Left forelimb (tissue), 1 donor: ENCODE results near the gene MACROD1.
A peak's percentile ranks its signal among the peaks of the same experiment; 100 is the strongest.

Source experiments
- DNase-seq: peaks from one replicate; pipeline ENCODE4 v3.0.0-alpha.2; 2018; ENCODE audit warnings: low spot score

The MACROD1 gene

DNA sequence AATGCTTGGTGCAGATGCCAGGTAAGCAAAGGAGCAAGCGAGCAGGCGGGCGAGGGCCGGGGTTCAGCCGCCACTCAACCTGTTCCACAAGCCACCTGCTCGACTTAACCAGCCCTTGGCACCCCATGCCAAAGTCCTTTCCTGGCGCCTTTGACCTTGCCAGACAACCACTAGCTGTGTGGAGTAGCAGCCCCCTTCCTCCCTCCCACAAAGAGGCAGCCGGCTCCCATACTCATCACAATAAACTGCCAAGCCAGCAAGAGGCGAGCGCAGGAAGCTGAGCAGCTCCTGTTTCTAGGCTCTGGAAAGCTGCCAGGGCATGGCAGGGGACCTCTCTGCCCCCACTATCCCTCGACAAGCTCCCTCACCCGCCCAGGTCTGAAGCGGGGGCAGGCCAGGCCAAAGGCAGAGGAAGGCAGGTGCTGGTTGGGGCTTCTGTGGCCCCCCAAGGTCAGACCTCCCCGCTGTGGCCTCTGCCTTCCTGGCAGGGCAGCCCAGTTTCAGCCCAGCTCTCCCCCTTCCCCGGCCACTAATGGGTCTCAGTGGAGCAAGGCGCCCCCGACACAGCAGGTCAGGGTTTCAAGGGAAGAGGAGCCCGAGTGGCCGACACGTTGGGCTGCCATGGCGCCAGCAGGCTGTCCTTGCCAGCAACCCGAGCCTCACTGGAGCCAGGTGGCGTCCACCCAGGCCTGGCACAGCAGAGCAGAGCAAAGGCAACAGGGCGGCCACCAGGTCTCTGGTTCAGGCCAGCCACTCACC lies 15.3 kb downstream of the MACROD1 start:
- DNase-seq, result no peak

DNA sequence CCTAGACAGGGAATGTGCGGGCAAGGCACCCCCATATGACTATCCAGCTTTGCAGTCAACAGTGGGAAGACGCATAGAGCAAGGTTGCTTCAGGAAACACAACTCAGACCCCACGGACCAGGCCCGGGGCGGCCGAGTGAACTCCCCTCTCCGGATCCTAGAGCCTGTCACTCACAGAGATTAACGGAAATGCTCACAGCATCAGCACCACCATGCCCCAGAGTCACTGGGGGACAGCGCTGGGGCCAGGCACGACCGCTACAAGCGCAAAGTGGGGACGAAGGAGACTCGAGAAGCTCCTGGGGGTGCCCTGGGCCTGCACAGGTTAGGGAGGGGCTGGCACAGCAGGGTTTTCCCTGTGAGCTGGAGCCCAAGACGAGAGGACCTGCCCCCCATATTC lies 15.9 kb downstream of the MACROD1 start:
- DNase-seq, result no peak

DNA sequence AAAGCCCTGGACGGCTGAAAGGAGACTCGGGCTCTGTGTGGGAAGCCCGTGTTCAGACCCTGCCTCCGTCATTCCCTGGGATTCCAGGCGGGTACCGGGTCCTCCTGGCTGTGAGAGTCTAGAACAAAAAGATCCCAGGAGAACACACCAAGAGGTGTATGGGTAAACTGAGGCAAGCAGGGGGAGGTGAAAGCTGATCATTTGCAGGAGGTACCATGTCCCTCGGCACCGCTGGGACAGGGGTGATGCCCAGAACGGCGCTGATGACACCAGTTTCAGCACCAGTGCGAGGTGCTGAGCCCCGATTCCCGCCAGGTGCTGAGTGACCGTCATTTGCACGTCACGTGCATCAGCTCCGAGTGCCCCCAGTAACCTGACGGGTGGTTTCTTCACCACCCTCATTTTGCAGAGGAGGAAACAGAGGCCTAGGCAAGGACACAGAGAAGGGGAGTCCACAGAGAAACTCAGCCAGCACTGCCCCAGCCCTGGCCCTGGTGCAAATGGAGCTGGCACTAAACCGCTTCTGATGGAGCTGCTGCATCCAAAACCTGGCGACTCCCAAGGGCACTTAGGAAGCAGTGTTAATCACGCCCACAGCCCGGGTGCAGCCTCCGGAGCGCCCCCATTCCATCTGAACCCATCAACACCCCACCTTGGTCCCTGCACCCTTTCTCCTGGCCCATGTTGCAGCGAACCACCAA lies 16.8 kb downstream of the MACROD1 start:
- DNase-seq, result no peak

DNA sequence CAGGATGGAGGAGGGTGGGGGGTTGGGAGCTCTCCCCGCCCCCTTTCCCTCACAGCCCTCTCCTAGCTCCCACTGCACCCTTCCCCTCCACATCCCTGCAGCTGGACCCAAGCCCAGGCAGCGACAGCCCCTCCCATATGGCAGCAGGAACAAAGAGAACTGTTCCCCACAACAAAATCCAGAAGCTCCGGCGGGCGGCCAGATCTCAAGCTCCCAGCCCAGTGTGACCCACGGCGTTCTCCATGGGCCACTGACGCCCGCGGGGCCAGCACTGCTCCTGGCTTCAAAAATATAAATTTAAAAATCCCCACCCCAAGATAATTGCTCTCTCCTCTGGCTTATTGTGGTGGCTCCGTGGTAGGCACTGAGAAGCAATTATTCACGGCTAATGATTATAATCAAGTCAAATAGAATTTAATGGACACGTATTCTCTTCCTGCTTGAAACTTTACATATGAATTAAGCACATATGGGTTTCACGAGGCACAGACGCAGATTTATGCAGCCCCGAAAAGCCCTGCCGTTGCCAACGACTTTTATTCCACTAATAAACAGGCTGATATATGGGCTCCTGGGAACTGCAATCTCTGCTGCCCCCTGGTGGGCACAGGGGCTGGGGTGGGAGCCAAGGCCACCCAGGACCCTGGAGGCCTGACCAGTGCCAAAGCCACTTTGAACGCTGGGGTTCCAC lies 17.5 kb downstream of the MACROD1 start:
- peak; percentile 88 for DNase-seq

DNA sequence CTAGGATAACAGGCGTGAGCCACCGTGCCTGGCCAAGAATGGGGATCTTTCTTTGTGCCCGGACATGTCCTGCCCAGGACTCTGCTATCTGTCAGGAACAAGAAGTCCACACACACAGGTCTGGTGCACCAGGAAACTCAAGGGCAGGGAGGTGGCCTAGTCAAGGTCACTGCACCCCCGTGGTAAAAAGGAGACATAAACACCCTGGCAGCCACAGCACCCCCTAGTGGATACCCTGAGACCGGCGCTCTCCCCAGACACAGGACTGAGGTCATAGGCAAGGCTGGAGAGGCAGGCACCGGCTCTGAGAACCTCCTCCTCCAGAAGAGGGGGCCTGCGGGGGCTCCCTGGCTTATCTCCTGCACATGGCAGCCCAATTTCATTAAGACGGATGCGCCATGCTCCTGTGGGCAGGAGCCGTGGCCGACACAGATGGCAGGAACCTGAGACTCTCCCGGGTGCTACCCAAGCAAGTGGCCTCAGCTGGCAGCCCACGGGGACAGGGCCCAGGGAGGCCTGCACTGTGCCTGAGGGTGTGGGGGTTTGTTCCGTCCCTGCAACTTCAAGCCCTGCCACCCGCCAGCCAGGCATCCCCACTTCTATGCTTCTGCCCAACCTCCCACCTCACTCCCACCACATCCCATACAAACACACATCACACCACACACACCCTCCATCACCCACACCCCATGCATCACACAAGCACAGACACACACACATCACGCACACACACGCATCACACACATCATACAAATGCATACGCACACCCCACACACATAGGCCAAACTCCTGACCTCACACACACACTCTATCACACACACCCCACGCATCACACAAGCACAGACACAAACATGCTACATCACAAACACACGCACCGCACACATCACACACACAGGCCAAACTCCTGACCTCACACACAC lies 19.6 kb downstream of the MACROD1 start:
- no peak for DNase-seq

DNA sequence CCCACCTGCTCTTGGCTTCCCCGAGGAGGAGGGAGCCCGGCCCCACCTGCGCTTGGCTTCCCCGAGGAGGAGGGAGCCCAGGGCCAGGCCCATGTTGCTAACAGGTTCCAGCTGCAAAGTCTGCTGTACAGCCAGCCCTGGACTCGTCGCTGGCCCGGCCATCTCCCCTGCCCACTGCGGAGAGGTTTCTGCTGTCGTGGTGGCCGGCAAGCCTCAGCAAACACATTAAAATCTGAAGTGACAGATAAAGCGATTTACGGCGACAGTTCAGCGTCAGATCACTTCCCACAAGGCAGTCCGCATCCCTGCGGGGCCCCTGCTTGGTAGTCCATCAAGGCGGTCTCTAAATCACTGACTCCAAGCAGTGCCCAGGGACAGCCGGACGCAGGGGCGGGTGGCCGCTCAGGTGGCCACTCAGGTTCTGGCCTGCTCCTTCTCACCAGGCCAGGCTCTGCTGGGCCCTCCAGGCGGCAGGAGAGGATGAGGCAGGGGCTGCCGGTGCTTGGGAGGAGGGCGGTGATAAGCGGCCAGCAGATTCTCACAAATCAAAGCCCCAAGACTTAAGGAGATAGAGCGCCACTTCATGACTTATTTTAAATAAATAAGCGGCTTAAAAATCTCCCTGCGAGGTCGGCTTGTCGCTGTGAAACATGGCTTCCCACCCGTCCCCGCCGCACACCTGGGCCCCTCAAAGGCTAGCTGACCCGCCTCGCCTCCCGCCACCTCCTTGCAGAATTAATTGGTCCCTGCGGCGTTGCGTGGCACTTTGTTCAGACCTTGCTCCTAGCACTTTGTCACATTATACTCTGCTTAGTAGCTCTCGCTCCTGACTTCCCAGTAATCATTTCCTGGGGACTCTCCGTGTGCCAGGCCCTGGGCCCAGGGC lies 21.1 kb downstream of the MACROD1 start:
- no peak for DNase-seq

DNA sequence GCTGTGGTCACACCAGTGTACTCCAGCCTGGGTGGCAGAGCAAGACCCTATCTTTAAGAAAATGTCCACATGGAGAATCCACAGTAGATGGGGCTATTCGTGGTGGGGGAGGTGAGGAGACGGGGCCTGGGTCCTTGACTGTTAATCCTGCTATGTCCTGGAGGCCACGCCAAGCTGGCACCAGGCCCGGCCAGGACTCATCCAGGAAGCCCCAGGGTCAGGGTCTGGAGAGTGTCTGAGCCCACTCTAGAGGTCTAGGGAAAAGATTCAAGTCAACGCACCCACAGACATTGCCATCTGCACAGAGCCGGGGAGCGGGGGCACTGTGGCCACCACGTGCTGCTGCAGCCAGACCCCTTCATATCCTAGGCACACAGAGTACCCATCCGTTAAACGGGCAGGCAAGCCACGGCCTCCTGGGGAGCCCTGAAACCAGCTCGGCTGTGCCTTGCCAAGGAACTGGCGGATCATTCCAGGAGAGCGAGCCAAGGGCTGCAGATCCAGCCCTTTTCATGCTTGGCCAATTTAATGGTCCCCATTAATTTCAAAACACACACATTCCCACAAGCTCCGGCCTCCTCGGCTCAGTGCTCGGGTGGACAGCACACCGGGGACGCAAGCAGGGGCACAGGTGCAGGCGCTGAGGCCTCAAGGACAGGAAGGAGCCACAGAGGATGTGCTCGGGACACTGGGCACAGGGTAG lies 24.7 kb downstream of the MACROD1 start:
- no peak for DNase-seq

DNA sequence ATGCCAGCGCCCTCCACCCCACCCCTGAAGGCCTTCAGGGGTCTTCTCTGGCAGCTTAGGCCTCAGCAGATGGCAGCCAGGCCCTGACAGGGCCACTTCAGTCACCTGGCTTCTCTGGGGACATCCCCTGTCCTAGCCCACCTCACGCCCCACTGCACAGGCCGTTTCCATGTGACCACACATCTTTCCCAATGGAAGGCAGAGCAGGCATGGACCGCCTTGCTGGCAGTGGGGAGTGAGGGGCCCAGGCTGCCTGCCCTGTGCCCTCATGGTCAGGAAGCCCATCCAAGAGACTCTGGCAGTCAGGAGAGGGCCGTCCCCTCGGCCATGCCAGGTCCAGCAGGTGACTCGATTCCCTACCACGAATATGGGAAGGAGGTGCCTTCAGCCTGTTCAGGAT lies 25.8 kb downstream of the MACROD1 start:
- no peak for DNase-seq

DNA sequence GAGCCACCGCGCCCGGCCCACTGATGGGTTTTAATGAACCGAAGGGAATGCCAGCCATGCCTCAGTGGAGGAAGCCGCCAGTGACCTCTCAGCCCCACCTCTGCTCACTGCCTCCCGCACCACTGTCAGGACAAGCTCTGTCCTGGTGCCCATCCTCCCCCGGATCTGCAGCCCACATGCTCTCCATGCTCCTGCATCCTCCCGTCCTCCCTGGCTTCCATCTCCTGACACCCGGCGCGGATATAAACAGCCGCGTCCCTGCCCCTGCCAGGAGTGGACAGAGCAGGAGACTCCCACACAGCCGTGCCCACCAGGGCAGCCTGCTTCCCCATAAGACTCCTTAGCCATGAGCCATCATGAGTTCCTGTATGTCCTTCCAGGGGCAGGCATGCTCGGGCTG lies 26.9 kb downstream of the MACROD1 start:
- DNase-seq, result no peak

DNA sequence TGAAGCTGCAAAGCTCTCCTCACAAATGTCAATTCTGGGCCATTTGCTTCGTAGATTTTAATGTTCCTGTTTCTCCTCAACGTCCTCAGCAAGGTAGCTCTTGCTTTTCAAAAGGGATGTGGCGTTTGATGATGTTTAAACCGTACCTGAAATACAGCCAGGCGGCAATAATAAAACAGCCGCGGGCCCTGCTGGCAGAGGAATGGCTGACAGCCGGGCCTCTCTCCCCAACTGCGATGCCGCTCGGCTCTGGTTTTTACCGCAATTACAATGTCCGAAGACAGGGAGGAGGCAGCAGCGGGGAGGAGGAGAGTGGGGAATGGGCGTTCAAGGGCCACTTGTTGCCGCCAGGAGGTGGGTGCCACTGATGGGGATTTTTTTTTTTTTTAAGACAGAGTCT lies 27.5 kb downstream of the MACROD1 start:
- DNase-seq, result no peak

DNA sequence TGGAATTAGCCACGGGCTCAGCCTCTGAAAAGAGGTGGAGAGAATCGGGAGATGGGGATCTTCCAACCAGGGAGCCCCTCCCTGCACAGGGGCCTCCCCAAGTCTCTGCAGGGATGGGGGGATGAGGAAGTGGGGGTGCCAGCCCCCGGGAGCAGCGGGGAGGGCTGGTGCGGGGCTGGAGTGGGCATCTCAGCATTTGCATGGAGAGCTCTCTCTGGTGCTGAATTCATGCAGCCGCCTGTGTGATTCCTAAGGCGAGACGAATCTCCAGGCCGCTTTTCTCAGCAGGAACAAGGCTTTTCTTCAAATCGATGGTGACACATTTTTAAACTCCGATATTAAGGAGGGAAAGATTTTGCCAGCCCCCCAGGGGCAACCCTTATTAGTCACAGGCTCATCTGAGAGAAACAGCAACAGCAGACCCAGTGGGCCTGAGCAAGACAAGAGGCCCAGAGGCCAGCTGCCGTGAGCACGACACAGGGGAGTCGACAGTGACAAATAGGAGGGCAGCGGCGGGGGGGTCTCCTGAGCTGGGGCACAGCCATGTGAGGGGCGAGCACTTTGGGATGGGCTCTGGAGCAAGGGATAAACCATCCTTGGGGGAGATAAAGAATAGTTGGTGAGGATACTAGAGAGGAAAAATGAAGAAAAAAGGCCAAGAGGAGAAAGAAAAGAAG lies 29.0 kb downstream of the MACROD1 start:
- no peak for DNase-seq

DNA sequence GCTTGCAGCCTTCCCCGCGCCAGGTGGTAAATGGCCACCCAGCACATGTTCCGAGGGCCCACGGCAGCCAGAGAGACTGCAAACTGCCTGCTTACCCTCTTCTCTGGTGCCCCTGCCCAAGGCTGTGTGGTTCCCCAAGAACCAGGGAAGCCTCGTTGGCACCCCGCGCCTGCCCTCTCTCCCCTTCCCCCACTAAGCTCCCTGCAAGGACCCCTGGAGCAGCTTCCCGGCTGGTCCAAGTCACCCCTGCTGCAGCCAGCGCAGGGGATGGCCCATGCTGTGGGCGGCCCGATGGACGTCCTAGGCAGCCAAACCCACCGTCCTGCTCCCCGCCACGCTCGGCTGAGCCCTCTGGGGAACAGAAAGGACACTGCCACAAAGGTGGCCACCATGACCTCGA lies 30.2 kb downstream of the MACROD1 start:
- DNase-seq, result no peak

DNA sequence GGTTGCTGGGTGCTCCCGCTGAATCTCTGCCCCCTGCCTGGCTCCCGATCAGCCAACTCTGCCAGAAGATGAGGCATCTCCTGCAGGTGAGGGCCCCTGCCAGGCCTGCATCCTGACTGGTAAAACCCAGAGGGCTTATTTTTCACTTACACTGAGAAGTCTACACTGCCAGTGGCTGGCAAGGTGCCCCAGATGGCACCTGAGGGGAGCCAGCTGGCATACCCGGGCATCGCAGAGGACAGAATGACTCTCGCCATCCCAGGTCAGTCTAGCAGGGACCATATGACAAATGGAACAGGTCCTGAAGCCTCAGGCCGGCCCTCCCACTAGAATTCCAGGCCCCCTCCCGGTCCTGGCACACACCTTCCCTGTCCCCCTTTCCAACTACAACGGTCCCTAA lies 30.9 kb downstream of the MACROD1 start:
- DNase-seq, result no peak

DNA sequence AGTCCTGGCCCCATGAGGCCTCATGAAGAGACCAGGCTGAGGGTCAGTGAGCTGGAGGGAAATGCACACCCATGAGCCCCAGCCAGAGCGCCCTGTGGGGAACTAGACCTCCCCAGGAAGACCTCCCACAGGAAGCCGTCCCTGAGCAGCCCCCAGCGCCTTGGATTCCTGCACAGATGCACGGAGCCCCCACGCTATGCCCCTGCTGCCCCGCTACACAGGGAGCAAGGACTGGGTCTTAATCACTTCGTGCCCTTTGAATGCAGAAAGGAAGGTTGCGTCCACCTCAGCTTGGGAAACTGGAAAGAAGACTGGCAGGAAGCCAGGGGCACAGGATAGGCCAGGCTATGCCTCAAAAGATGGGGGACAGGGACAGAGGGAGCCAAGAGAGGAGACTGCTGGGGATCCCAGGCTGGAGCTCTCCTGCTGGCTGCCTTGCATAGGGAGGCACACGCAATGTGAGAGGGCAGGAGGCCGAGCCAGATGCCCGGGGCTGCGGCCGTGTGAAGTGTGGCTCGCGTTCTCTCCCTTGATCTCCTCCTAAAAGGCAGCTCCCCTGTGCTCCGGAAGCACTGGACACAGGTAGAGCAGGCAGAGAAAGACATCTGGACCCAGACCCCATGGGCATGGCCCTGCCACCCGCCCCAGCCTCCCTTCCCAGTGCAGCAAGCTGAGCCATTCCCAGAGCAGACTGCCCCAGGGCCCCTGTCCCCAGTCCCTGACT lies 32.8 kb downstream of the MACROD1 start:
- no peak for DNase-seq

DNA sequence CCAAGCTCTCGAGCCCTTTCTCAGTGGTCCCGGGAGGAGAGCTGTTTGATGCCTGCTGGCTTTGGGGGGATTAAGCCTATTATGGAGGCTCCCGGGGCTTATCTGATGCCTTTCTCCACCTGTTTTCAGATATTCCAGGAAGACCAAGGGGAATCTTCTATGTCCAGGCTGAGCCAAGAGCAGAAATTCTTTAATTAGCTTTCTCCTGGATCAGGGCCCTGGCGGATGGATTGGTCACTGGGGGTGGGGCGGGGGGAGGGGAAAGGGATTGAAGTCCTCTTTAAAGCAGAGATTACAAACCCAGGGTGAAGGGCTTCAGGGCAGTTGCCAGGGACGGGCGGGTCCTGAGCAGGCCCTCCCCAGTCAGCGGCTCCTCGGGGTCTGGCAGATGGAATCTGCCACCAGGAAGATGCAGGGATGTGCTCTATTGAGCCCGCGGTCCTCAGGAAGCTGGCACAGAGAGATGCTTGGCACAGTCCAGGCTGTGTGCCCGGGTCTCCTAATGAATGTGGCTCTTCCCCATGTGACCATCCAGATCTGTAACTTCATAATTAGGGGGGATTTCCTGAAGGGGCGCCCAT lies 33.6 kb downstream of the MACROD1 start:
- no peak for DNase-seq

DNA sequence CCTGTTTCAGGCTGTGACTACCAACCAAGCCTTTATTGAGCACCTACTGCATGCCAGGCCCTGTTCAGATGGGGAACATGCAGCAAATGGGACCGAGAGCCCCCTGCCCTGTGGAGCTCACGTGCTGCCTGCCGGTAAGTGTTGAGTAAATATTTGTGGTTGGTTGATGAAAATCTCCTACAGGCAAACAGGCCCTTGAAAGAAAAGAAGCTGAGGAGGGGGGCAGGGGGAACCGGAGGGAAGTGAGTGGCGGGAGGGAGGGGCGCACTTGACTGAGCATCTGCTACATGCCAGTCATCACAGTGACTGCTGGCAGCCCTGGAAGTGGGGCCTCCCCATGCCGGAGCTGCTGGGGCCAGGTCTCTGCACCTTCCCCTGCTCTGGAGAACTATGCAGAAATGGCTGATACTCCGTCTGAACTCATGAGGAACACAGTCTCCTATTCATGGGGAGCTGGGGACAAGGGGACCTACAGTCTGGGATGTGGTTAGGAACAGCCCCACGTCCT lies 34.2 kb downstream of the MACROD1 start:
- no peak for DNase-seq

DNA sequence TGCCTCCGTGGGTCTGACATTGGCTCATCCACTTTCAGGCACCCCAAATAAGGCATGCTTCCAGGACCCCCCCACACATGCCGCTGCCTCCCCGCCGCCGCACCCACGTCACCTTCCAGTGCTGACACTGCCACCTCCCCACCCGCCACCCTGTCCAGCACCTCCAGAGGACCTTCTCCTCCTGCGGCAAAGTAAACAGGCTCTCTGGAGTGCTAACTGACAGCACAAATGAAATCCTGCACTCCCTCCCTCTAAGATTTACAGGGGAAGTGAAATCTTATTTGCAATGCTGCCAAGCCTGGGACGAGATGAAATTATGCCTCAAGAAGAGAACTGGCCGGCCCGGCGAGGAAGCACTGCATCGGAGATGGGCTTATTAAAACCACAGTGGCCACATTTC lies 35.3 kb downstream of the MACROD1 start:
- no peak for DNase-seq

DNA sequence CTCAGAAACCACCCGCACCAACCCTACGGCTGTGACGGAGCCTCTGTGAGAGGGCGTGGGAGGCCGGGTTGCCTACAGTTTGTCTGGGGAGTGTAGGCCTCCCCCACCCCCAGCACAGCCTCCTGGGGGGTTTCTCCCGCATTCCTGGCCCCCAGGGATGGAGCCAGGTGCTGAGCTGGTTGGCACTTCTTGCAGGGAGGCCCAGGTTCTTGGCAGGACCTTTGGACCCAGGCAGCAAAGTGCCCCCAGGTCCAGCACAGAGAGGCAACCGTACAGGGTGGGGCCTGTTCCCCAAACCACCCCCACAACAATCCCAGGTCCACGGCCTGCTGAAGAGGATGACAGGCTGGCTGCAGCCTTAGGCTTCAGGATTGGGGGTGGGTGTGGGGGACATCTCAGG lies 36.5 kb downstream of the MACROD1 start:
- no peak for DNase-seq
